ENCODE results near the gene LDLRAD2. TPM values are rescaled to one million over a fixed set of nuclear protein-coding genes. Genes with fewer than 3 reads are reported as not detected.
"Not testable (repeated sequence)": the region's sequence is repeated elsewhere in the genome, so short reads cannot be mapped to it uniquely, and the experiment has no call there.

The LDLRAD2 gene
- total RNA-seq, 1 donor from 2014 or later = not detected

GRCh38 chr1:21775985-21776562, 36.0 kb upstream of the LDLRAD2 start:
- Mint-ChIP-seq H3K27me3 (ENCODE audit: insufficient read depth) (no peaks in the 10 kb centered on the region), H3K36me3 (ENCODE audit: low read depth) (peaks cover 19% of the 10 kb centered on the region)
- intact Hi-C loops (cut with micrococcal nuclease) = loop anchor here (5.0 to 10.0 kb wide), 2 partner anchors 451 to 844 kb away; no protein-coding TSS in a partner anchor

GRCh38 chr1:21776925-21777324, 35.1 kb upstream of the LDLRAD2 start:
- not testable (repeated sequence) for H3K27me3 Mint-ChIP-seq (ENCODE audit: insufficient read depth); H3K4me3 Mint-ChIP-seq; H3K9me3 Mint-ChIP-seq; DNase-seq (ENCODE audit: low spot score)
- peak overlapping the region; percentile 1 for H3K27ac Mint-ChIP-seq
- peaks cover 38% of the 10 kb centered on the region for H3K4me1 Mint-ChIP-seq (ENCODE audit: low read depth)
- H3K36me3 Mint-ChIP-seq (ENCODE audit: low read depth) = peaks cover 19% of the 10 kb centered on the region
- intact Hi-C loops (cut with micrococcal nuclease) = loop anchor here (5.0 to 10.0 kb wide), 2 partner anchors 452 to 845 kb away; no protein-coding TSS in a partner anchor

More at GRCh38 chr1:21775985-21776562, 36.0 kb upstream of the LDLRAD2 start:
- peak overlapping the region; percentile 67 for H3K27ac Mint-ChIP-seq
- DNase-seq (ENCODE audit: low spot score) = no peak
- H3K9me3 Mint-ChIP-seq = no peaks in the 10 kb centered on the region
- H3K4me1 Mint-ChIP-seq (ENCODE audit: low read depth) = peaks cover 38% of the 10 kb centered on the region
- no peak overlapping the region for H3K4me3 Mint-ChIP-seq

- peaks cover 18% of the 10 kb centered on the region for H3K36me3 Mint-ChIP-seq (ENCODE audit: low read depth)
- no peak for DNase-seq (ENCODE audit: low spot score)
- peak overlapping the region; percentile 73 for H3K27ac Mint-ChIP-seq
- peak overlapping the region; percentile 45 for H3K4me3 Mint-ChIP-seq
- H3K9me3 Mint-ChIP-seq = no peaks in the 10 kb centered on the region
- H3K27me3 Mint-ChIP-seq (ENCODE audit: insufficient read depth) = no peaks in the 10 kb centered on the region
- intact Hi-C loops (cut with micrococcal nuclease) = loop anchor here (2.0 to 10.0 kb wide), 3 partner anchors 120 to 846 kb away; no protein-coding TSS in a partner anchor
- peaks cover 39% of the 10 kb centered on the region for H3K4me1 Mint-ChIP-seq (ENCODE audit: low read depth)
Observed at GRCh38 chr1:21778405-21778727, 33.7 kb upstream of the LDLRAD2 start.

- Mint-ChIP-seq H3K4me3 (peak overlapping the region; percentile 82), H3K27me3 (ENCODE audit: insufficient read depth) (no peaks in the 10 kb centered on the region), H3K27ac (peak overlapping the region; percentile 96), H3K36me3 (ENCODE audit: low read depth) (peaks cover 19% of the 10 kb centered on the region), H3K9me3 (no peaks in the 10 kb centered on the region), H3K4me1 (ENCODE audit: low read depth) (peaks cover 40% of the 10 kb centered on the region)
- intact Hi-C loops (cut with micrococcal nuclease) = loop anchor here (1.0 to 10.0 kb wide), 7 partner anchors 14 to 848 kb away; no protein-coding TSS in a partner anchor
- DNase-seq (ENCODE audit: low spot score) = peak; percentile 41
Observed at GRCh38 chr1:21779613-21780521, 32.2 kb upstream of the LDLRAD2 start.

GRCh38 chr1:21781815-21782348, 30.2 kb upstream of the LDLRAD2 start:
- H3K27me3 Mint-ChIP-seq (ENCODE audit: insufficient read depth) = peaks cover 2% of the 10 kb centered on the region
- peak overlapping the region; percentile 91 for H3K4me3 Mint-ChIP-seq
- peaks cover 28% of the 10 kb centered on the region for H3K4me1 Mint-ChIP-seq (ENCODE audit: low read depth)
- H3K9me3 Mint-ChIP-seq = no peaks in the 10 kb centered on the region
- H3K36me3 Mint-ChIP-seq (ENCODE audit: low read depth) = peaks cover 14% of the 10 kb centered on the region
- peak overlapping the region; percentile 100 for H3K27ac Mint-ChIP-seq
- peak; percentile 3 for DNase-seq (ENCODE audit: low spot score)
- intact Hi-C loops (cut with micrococcal nuclease) = loop anchor here (2.0 to 5.0 kb wide), 3 partner anchors 41 to 175 kb away; no protein-coding TSS in a partner anchor

- Mint-ChIP-seq H3K36me3 (ENCODE audit: low read depth) (peaks cover 14% of the 10 kb centered on the region), H3K4me1 (ENCODE audit: low read depth) (peaks cover 28% of the 10 kb centered on the region), H3K4me3 (peak overlapping the region; percentile 91), H3K9me3 (no peaks in the 10 kb centered on the region), H3K27ac (peak overlapping the region; percentile 100), H3K27me3 (ENCODE audit: insufficient read depth) (peaks cover 3% of the 10 kb centered on the region)
- intact Hi-C loops (cut with micrococcal nuclease) = loop anchor here (2.0 to 5.0 kb wide), 3 partner anchors 42 to 175 kb away; no protein-coding TSS in a partner anchor
- DNase-seq (ENCODE audit: low spot score) = peak; percentile 50
Observed at GRCh38 chr1:21782349-21782867, 29.7 kb upstream of the LDLRAD2 start.

GRCh38 chr1:21782868-21783678, 29.0 kb upstream of the LDLRAD2 start, which contains the start of gene USP48:
USP48 (minus strand) TSS chr1:21783149; CDS start chr1:21782957, 192 bp downstream.
- Mint-ChIP-seq H3K9me3 (no peaks in the 10 kb centered on the region), H3K27ac (peak within 1 kb of the TSS; percentile 100), H3K36me3 (ENCODE audit: low read depth) (peaks cover 12% of the 10 kb centered on the region), H3K4me3 (peak within 1 kb of the TSS; percentile 91), H3K27me3 (ENCODE audit: insufficient read depth) (peaks cover 3% of the 10 kb centered on the region), H3K4me1 (ENCODE audit: low read depth) (peaks cover 26% of the 10 kb centered on the region)
- DNase-seq (ENCODE audit: low spot score) = peak; percentile 98
- intact Hi-C loops (cut with micrococcal nuclease) = loop anchor here (1.0 to 5.0 kb wide), 7 partner anchors 35 to 270 kb away; no protein-coding TSS in a partner anchor

GRCh38 chr1:21783679-21784603, 28.1 kb upstream of the LDLRAD2 start:
- Mint-ChIP-seq H3K27ac (peak overlapping the region; percentile 100), H3K36me3 (ENCODE audit: low read depth) (peaks cover 8% of the 10 kb centered on the region), H3K4me3 (peak overlapping the region; percentile 91), H3K9me3 (no peaks in the 10 kb centered on the region), H3K4me1 (ENCODE audit: low read depth) (peaks cover 22% of the 10 kb centered on the region), H3K27me3 (ENCODE audit: insufficient read depth) (peaks cover 3% of the 10 kb centered on the region)
- no peak for DNase-seq (ENCODE audit: low spot score)
- intact Hi-C loops (cut with micrococcal nuclease) = loop anchor here (1.0 to 5.0 kb wide), 7 partner anchors 34 to 269 kb away; no protein-coding TSS in a partner anchor

- DNase-seq (ENCODE audit: low spot score); H3K9me3 Mint-ChIP-seq; H3K4me3 Mint-ChIP-seq; H3K4me1 Mint-ChIP-seq (ENCODE audit: low read depth); H3K27ac Mint-ChIP-seq; H3K36me3 Mint-ChIP-seq (ENCODE audit: low read depth); intact Hi-C loops (cut with micrococcal nuclease); H3K27me3 Mint-ChIP-seq (ENCODE audit: insufficient read depth): not testable (repeated sequence)
Observed at GRCh38 chr1:21785764-21786163, 26.3 kb upstream of the LDLRAD2 start.

GRCh38 chr1:21786640-21787039, 25.4 kb upstream of the LDLRAD2 start:
- intact Hi-C loops (cut with micrococcal nuclease) = no loop called here
- no peak overlapping the region for H3K4me3 Mint-ChIP-seq
- peaks cover 5% of the 10 kb centered on the region for H3K27me3 Mint-ChIP-seq (ENCODE audit: insufficient read depth)
- H3K9me3 Mint-ChIP-seq = no peaks in the 10 kb centered on the region
- H3K27ac Mint-ChIP-seq = no peak overlapping the region
- no peak for DNase-seq (ENCODE audit: low spot score)
- peaks cover 2% of the 10 kb centered on the region for H3K36me3 Mint-ChIP-seq (ENCODE audit: low read depth)
- peaks cover 9% of the 10 kb centered on the region for H3K4me1 Mint-ChIP-seq (ENCODE audit: low read depth)

GRCh38 chr1:21793104-21793503, 19.0 kb upstream of the LDLRAD2 start:
- Mint-ChIP-seq H3K27me3 (ENCODE audit: insufficient read depth) (peaks cover 2% of the 10 kb centered on the region), H3K4me3 (no peak overlapping the region), H3K9me3 (peaks cover 10% of the 10 kb centered on the region), H3K4me1 (ENCODE audit: low read depth) (no peaks in the 10 kb centered on the region), H3K36me3 (ENCODE audit: low read depth) (no peaks in the 10 kb centered on the region), H3K27ac (no peak overlapping the region)
- intact Hi-C loops (cut with micrococcal nuclease) = no loop called here
- DNase-seq (ENCODE audit: low spot score) = no peak
